H9 (cell line): ENCODE measurements around the gene AGAP3. TPM values are rescaled to one million over a fixed set of nuclear protein-coding genes. Genes with fewer than 3 reads are reported as not detected.
A peak's percentile ranks its signal among the peaks of the same experiment; 100 is the strongest.

ENCODE experiments used
- DNase-seq: peaks from one replicate; pipeline ENCODE4 v3.0.0-alpha.2; 2017
- H2AFZ ChIP-seq: one replicate; pipeline ENCODE4 v1.6.1; 2013; ENCODE audit warnings: mild to moderate bottlenecking, low read length, control low read depth, moderate library complexity
- H2AK5ac ChIP-seq: 2 replicates; pipeline ENCODE4 v1.6.1; 2013; ENCODE audit warnings: low read length, control low read depth, mixed read lengths; ENCODE audit not compliant: insufficient read length
- H2BK120ac ChIP-seq: one replicate; pipeline ENCODE4 v1.6.1; 2013; ENCODE audit warnings: low read depth, mild to moderate bottlenecking, low read length, control low read depth, inconsistent platforms; ENCODE audit not compliant: poor library complexity, severe bottlenecking
- H2BK12ac ChIP-seq: 2 replicates; pipeline ENCODE4 v1.6.1; 2013; ENCODE audit warnings: low read length, control low read depth, mixed read lengths, low read depth; ENCODE audit not compliant: insufficient read length
- H2BK15ac ChIP-seq: 2 replicates; pipeline ENCODE4 v1.6.1; 2013; ENCODE audit warnings: low read depth, low read length, control low read depth
- H2BK20ac ChIP-seq: one replicate; pipeline ENCODE4 v1.6.1; 2013; ENCODE audit warnings: low read depth, mild to moderate bottlenecking, low read length, control low read depth, inconsistent platforms; ENCODE audit not compliant: poor library complexity, severe bottlenecking
- H2BK5ac ChIP-seq: 2 replicates; pipeline ENCODE4 v1.6.1; 2013; ENCODE audit warnings: low read length, control low read depth, mixed read lengths; ENCODE audit not compliant: insufficient read length
- H3K14ac ChIP-seq: 2 replicates; pipeline ENCODE4 v1.6.1; 2013; ENCODE audit warnings: low read length, control low read depth; ENCODE audit not compliant: insufficient read depth
- H3K18ac ChIP-seq: 2 replicates; pipeline ENCODE4 v1.6.1; 2013; ENCODE audit warnings: low read depth, mild to moderate bottlenecking, mixed read lengths, low read length, control low read depth; ENCODE audit not compliant: insufficient read length
- H3K23ac ChIP-seq: 2 replicates; pipeline ENCODE4 v1.6.1; 2013; ENCODE audit warnings: low read length, control low read depth, mixed read lengths, low read depth; ENCODE audit not compliant: insufficient read length
- H3K23me2 ChIP-seq: 2 replicates; pipeline ENCODE4 v1.6.1; 2013; ENCODE audit warnings: low read depth, mild to moderate bottlenecking, mixed read lengths, low read length, control low read depth; ENCODE audit not compliant: insufficient read length, poor library complexity, severe bottlenecking
- H3K27ac ChIP-seq: 2 replicates; pipeline ENCODE4 v1.5.1; 2013; ENCODE audit warnings: low read length, control low read depth, mixed read lengths, low read depth; ENCODE audit not compliant: insufficient read length
- H3K27me3 ChIP-seq: 2 replicates; pipeline ENCODE4 v1.6.1; 2013; ENCODE audit warnings: low read length, control low read depth, inconsistent platforms; ENCODE audit not compliant: insufficient read depth
- H3K4ac ChIP-seq: 2 replicates; pipeline ENCODE4 v1.6.1; 2013; ENCODE audit warnings: low read depth, mild to moderate bottlenecking, control low read depth, inconsistent platforms, low read length, moderate library complexity
- H3K4me1 ChIP-seq: 2 replicates; pipeline ENCODE4 v1.6.1; 2013; ENCODE audit warnings: low read length, control low read depth, inconsistent platforms; ENCODE audit not compliant: insufficient read depth
- H3K4me2 ChIP-seq: 2 replicates; pipeline ENCODE4 v1.6.1; 2013; ENCODE audit warnings: low read length, control low read depth, mixed read lengths; ENCODE audit not compliant: insufficient read length, insufficient read depth
- H3K56ac ChIP-seq: 2 replicates; pipeline ENCODE4 v1.6.1; 2013; ENCODE audit warnings: low read depth, mild to moderate bottlenecking, mixed read lengths, low read length, control low read depth; ENCODE audit not compliant: insufficient read length
- H3K79me1 ChIP-seq: 2 replicates; pipeline ENCODE4 v1.6.1; 2013; ENCODE audit warnings: low read depth, mild to moderate bottlenecking, moderate library complexity, low read length, control low read depth, inconsistent platforms; ENCODE audit not compliant: insufficient read depth, poor library complexity, severe bottlenecking
- H3K79me2 ChIP-seq: 2 replicates; pipeline ENCODE4 v1.6.1; 2013; ENCODE audit warnings: low read length, control low read depth, inconsistent platforms; ENCODE audit not compliant: insufficient read depth
- H3K9ac ChIP-seq: 2 replicates; pipeline ENCODE4 v1.6.1; 2013; ENCODE audit warnings: low read length, control low read depth, mixed read lengths; ENCODE audit not compliant: insufficient read length; ENCODE audit errors: extremely low read depth
- H3K9me3 ChIP-seq: one replicate; pipeline ENCODE4 v1.6.1; 2013; ENCODE audit warnings: low read depth, low read length, inconsistent platforms; ENCODE audit not compliant: control insufficient read depth
- H3T11ph ChIP-seq: one replicate; pipeline ENCODE4 v1.6.1; 2013; ENCODE audit warnings: mild to moderate bottlenecking, low read length, control low read depth, inconsistent platforms
- H4K20me1 ChIP-seq: one replicate; pipeline ENCODE4 v1.6.1; 2013; ENCODE audit not compliant: control insufficient read depth, insufficient read length, insufficient read depth
- H4K5ac ChIP-seq: 2 replicates; pipeline ENCODE4 v1.6.1; 2013; ENCODE audit warnings: low read depth, mild to moderate bottlenecking, mixed read lengths, low read length, control low read depth; ENCODE audit not compliant: insufficient read length
- H4K8ac ChIP-seq: replicated peaks from 2 replicates; pipeline ENCODE4 v1.6.1; 2013; ENCODE audit warnings: low read length, control low read depth, mixed read lengths, low read depth; ENCODE audit not compliant: insufficient read length
- H4K91ac ChIP-seq: 2 replicates; pipeline ENCODE4 v1.6.1; 2013; ENCODE audit warnings: low read depth, mild to moderate bottlenecking, moderate library complexity, mixed read lengths, low read length, control low read depth; ENCODE audit not compliant: insufficient read length
- H3K27ac Mint-ChIP-seq, 3 experiments: 2 replicates in 2 of 3; 3 replicates in 1 of 3; pipeline ENCODE4 v1.8.0; 2020 to 2021; ENCODE audit warnings: mixed read lengths in 3 of 3, mild to moderate bottlenecking in 1 of 3, moderate library complexity in 1 of 3
- H3K27me3 Mint-ChIP-seq: 2 replicates; pipeline ENCODE4 v1.8.0; 2021; ENCODE audit warnings: low read depth, mild to moderate bottlenecking, moderate library complexity, mixed read lengths
- H3K36me3 Mint-ChIP-seq, 3 experiments: 2 replicates in 2 of 3; 3 replicates in 1 of 3; pipeline ENCODE4 v1.8.0; 2020 to 2021; ENCODE audit warnings: low read depth in 3 of 3, mixed read lengths in 3 of 3; ENCODE audit not compliant: insufficient read depth in 1 of 3
- H3K4me1 Mint-ChIP-seq, 2 experiments: 2 replicates each; pipeline ENCODE4 v1.8.0; 2020; ENCODE audit warnings: mixed read lengths in 2 of 2
- H3K4me3 Mint-ChIP-seq, 2 experiments: 2 replicates in 1 of 2; 3 replicates in 1 of 2; pipeline ENCODE4 v1.8.0; 2020 to 2021; ENCODE audit warnings: mild to moderate bottlenecking in 2 of 2, mixed read lengths in 2 of 2, moderate library complexity in 1 of 2
- H3K9me3 Mint-ChIP-seq, 2 experiments: 2 replicates in 1 of 2; 3 replicates in 1 of 2; pipeline ENCODE4 v1.8.0; 2020; ENCODE audit warnings: mild to moderate bottlenecking in 2 of 2, mixed read lengths in 2 of 2, moderate library complexity in 1 of 2
- WGBS: extraction: QIAGEN DNeasy Blood & Tissue Kit; methylation state at CpG from one replicate; pipeline ENCODE4 v1.1.7; 2013; ENCODE audit warnings: missing lambda C conversion rate, low lambda C conversion rate, mixed read lengths; ENCODE audit not compliant: insufficient read length; ENCODE audit errors: extremely low coverage; 5-methylcytosine and 5-hydroxymethylcytosine counted together
- total RNA-seq: library from RNA; stranded (reverse); gene quantifications from 2 replicates; pipeline ENCODE4 v1.2.1, GENCODE V29; 2021
- TF ChIP-seq, protein P1 (sequence below): fragments of 200-600 bp; sonication (generic); conservative IDR thresholded peaks from 3 replicates; pipeline ENCODE4 v1.8.0; 2021; ENCODE audit warnings: antibody characterized with exemption, mild to moderate bottlenecking

AGAP3 gene
- total RNA-seq, 1 experiment from 2014 or later, result 97.7 TPM

DNA sequence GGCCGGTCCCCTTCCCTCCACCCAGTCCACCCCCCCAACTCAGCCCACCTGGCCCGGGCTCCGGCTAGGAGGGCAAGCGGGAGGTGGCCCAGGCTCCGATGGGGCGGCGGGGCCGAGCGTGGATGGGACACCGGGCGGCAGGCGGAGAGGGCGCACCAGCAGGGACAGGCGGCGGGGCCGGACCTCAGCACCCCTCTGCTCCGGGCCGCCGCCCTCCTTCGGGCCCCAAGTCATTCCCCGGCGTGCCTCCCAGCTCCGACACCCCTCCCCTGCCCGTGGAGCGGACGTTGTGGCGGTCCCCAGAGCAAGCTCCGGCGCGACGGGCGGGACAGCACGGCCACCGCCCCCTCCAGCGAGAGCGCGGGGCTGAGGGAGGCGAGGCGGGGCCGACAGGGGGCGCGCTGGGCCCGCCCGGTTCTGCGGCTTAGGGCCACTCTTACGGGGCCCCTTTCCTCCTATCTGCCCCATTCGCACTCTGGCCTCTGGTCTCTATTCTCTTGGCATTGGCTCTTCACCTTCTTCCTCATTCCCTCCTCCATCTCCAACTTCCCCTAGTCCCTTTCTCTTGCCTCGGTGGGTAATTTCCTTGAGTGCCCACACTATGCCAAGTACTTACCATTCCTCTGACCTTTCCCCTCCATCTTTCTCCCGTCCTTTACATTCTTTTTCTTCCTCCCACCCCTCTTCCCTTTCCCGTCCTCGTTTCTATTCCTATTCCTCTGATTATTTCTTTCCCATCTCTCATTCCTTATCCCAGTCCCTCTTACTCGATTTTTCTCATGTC, 81.9 kb downstream of the AGAP3 start:
- peak; percentile 78 for DNase-seq
- no peak overlapping the region for H2BK12ac ChIP-seq
- H3K4me1 Mint-ChIP-seq, result peaks cover 8 to 17% of the 10 kb centered on the region in 2 experiments; a peak in 3 of 4 replicates
- H3K27ac Mint-ChIP-seq, result no peak overlapping the region
- H2AK5ac ChIP-seq, result no peak overlapping the region
- H3K79me2 ChIP-seq, result no peaks in the 10 kb centered on the region
- no peak overlapping the region for H3K9ac ChIP-seq
- no peak overlapping the region for H2BK20ac ChIP-seq
- H3K9me3 ChIP-seq, result no peaks in the 10 kb centered on the region
- H3K36me3 Mint-ChIP-seq, result no peaks in the 10 kb centered on the region; a peak in 2 of 7 replicates
- no peaks in the 10 kb centered on the region for H4K20me1 ChIP-seq
- peak overlapping the region; percentile 25 for H3K4me2 ChIP-seq
- H4K91ac ChIP-seq, result no peak overlapping the region
- H3K23ac ChIP-seq, result no peak overlapping the region
- TF ChIP-seq, protein P1, sequence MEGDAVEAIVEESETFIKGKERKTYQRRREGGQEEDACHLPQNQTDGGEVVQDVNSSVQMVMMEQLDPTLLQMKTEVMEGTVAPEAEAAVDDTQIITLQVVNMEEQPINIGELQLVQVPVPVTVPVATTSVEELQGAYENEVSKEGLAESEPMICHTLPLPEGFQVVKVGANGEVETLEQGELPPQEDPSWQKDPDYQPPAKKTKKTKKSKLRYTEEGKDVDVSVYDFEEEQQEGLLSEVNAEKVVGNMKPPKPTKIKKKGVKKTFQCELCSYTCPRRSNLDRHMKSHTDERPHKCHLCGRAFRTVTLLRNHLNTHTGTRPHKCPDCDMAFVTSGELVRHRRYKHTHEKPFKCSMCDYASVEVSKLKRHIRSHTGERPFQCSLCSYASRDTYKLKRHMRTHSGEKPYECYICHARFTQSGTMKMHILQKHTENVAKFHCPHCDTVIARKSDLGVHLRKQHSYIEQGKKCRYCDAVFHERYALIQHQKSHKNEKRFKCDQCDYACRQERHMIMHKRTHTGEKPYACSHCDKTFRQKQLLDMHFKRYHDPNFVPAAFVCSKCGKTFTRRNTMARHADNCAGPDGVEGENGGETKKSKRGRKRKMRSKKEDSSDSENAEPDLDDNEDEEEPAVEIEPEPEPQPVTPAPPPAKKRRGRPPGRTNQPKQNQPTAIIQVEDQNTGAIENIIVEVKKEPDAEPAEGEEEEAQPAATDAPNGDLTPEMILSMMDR, result peak; percentile 97
- no peak overlapping the region for H3T11ph ChIP-seq
- no peak overlapping the region for H4K5ac ChIP-seq
- no peak overlapping the region for H3K18ac ChIP-seq
- H3K23me2 ChIP-seq, result peaks cover 10% of the 10 kb centered on the region
- no peaks in the 10 kb centered on the region for H3K4me1 ChIP-seq
- H2BK5ac ChIP-seq, result no peak overlapping the region
- H2AFZ ChIP-seq, result no peak overlapping the region
- 100% methylated on average over 2 of the region's 52 CpGs for WGBS
- H3K4ac ChIP-seq, result no peak overlapping the region
- no peak overlapping the region for H2BK120ac ChIP-seq
- no peak overlapping the region for H3K14ac ChIP-seq
- H2BK15ac ChIP-seq, result no peak overlapping the region
- peaks cover 52% of the 10 kb centered on the region for H3K27me3 Mint-ChIP-seq
- peak overlapping the region; percentile 43 to 80 for H3K4me3 Mint-ChIP-seq
- H3K27ac ChIP-seq, result no peak overlapping the region
- peaks cover 10 to 13% of the 10 kb centered on the region in 2 experiments for H3K9me3 Mint-ChIP-seq
- no peaks in the 10 kb centered on the region for H3K79me1 ChIP-seq
- peaks cover 44% of the 10 kb centered on the region for H3K27me3 ChIP-seq
- H3K56ac ChIP-seq, result no peak overlapping the region
- no peak overlapping the region for H4K8ac ChIP-seq
